SK-N-SH (cell line): ENCODE data around the gene STIL. TPM values are rescaled to one million over a fixed set of nuclear protein-coding genes. Genes with fewer than 3 reads are reported as not detected.

Experiments used
- CTCF ChIA-PET: fragments of 300-600, 350-600 bp; formaldehyde crosslinking; extraction: SDS; loops from one replicate; lab custom pipeline; 2021; lab: Yijun Ruan, JAX
- POLR2A ChIA-PET: fragments of 350-600 bp; sonication (Branson Sonifier 250); formaldehyde crosslinking; extraction: SDS; loops from one replicate; lab custom pipeline; 2020; ENCODE audit warnings: antibody characterized with exemption, inconsistent platforms; lab: Yijun Ruan, JAX
- DNase-seq: peaks from one replicate; pipeline ENCODE4 v3.0.0; 2012
- H2AFZ ChIP-seq: fragments of 200-600 bp; sonication (generic); 2 replicates; pipeline ENCODE4 v1.8.1; 2016; ENCODE audit warnings: antibody characterized with exemption, mild to moderate bottlenecking, low read depth
- H3F3A ChIP-seq: fragments of 200-600 bp; sonication (generic); replicated peaks from 2 replicates; pipeline ENCODE3; 2016; ENCODE audit warnings: antibody characterized with exemption, mild to moderate bottlenecking; ENCODE audit not compliant: insufficient read depth
- H3K27ac ChIP-seq, 2 experiments: fragments of 200-500 bp in 1 of 2; fragments of 200-600 bp in 1 of 2; sonication (Bioruptor generic) in 1 of 2; sonication (generic), shearing (Covaris generic) in 1 of 2; 2 replicates each; pipeline versions ENCODE4 v1.5.1 to v1.6.1; 2014 to 2016; ENCODE audit warnings: low read depth in 2 of 2, inconsistent platforms in 1 of 2, low read length in 1 of 2, mild to moderate bottlenecking in 1 of 2, mixed read lengths in 1 of 2
- H3K27me3 ChIP-seq: fragments of 200-600 bp; sonication (generic), shearing (Covaris generic); 2 replicates; pipeline ENCODE4 v1.6.1; 2016; ENCODE audit warnings: mixed run types; ENCODE audit not compliant: insufficient read depth
- H3K36me3 ChIP-seq, 2 experiments: fragments of 200-500 bp in 1 of 2; fragments of 200-600 bp in 1 of 2; sonication (Bioruptor generic) in 1 of 2; sonication (generic) in 1 of 2; replicated peaks in 1 of 2; 2 replicates each; pipeline versions ENCODE3 to v1.5.1; 2014 to 2016; ENCODE audit warnings: low read length in 1 of 2, mild to moderate bottlenecking in 1 of 2; ENCODE audit not compliant: insufficient read depth in 2 of 2, control insufficient read depth in 1 of 2
- H3K4me1 ChIP-seq, 2 experiments: fragments of 200-500 bp in 1 of 2; fragments of 200-600 bp in 1 of 2; sonication (Bioruptor generic) in 1 of 2; sonication (generic), shearing (Covaris generic) in 1 of 2; 2 replicates each; pipeline versions ENCODE4 v1.5.1 to v1.6.1; 2014 to 2016; ENCODE audit warnings: low read depth in 1 of 2, low read length in 1 of 2, mixed run types in 1 of 2; ENCODE audit not compliant: insufficient read depth in 2 of 2, control insufficient read depth in 1 of 2
- H3K4me2 ChIP-seq: fragments of 200-600 bp; sonication (generic), shearing (Covaris generic); 2 replicates; pipeline ENCODE4 v1.6.1; 2017; ENCODE audit warnings: mixed run types
- H3K4me3 ChIP-seq, 2 experiments: fragments of 200-500 bp in 1 of 2; fragments of 200-600 bp in 1 of 2; sonication (Bioruptor generic) in 1 of 2; sonication (generic), shearing (Covaris generic) in 1 of 2; 2 replicates each; pipeline versions ENCODE4 v1.5.1 to v1.8.1; 2014 to 2016; ENCODE audit warnings: low read depth in 2 of 2, inconsistent platforms in 1 of 2, low read length in 1 of 2, mild to moderate bottlenecking in 1 of 2, mixed read lengths in 1 of 2, moderate library complexity in 1 of 2
- H3K79me2 ChIP-seq: fragments of 200-600 bp; sonication (generic); 2 replicates; pipeline ENCODE4 v1.8.1; 2017; ENCODE audit warnings: mild to moderate bottlenecking; ENCODE audit not compliant: insufficient read depth
- H3K9ac ChIP-seq: fragments of 200-600 bp; sonication (generic); 2 replicates; pipeline ENCODE4 v1.6.1; 2017; ENCODE audit warnings: mixed run types
- H3K9me2 ChIP-seq: fragments of 200-600 bp; sonication (generic); 2 replicates; pipeline ENCODE4 v1.6.1; 2017; ENCODE audit warnings: mixed run types
- H3K9me3 ChIP-seq: fragments of 200-600 bp; sonication (generic); 2 replicates; pipeline ENCODE4 v1.6.1; 2017; ENCODE audit warnings: mixed run types, mild to moderate bottlenecking, moderate library complexity
- H4K20me1 ChIP-seq: fragments of 200-600 bp; sonication (generic); 2 replicates; pipeline ENCODE4 v1.6.1; 2017; ENCODE audit warnings: mild to moderate bottlenecking, mixed run types; ENCODE audit not compliant: insufficient read depth
- CTCF ChIP-seq: fragments of 200-600 bp; sonication (generic); IDR thresholded peaks from 2 replicates; pipeline ENCODE4 v1.6.1; 2017; ENCODE audit warnings: antibody characterized with exemption, mild to moderate bottlenecking, moderate library complexity
- ELF1 ChIP-seq: IDR thresholded peaks from 2 replicates; pipeline ENCODE4 v1.4.0; 2012
- EP300 ChIP-seq, 2 experiments: IDR thresholded peaks; 2 replicates each; pipeline versions ENCODE4 v1.4.0 to v1.6.1; 2012; ENCODE audit warnings: borderline replicate concordance in 1 of 2, low read depth in 1 of 2, low read length in 1 of 2
- FOXJ3 ChIP-seq: sonication (generic); formaldehyde crosslinking; IDR thresholded peaks from 2 replicates; pipeline ENCODE4 v1.5.1; 2020; ENCODE audit warnings: mild to moderate bottlenecking, missing genetic modification reagents
- GABPA ChIP-seq: IDR thresholded peaks from 2 replicates; pipeline ENCODE4 v1.4.0; 2012; ENCODE audit warnings: low read depth, mild to moderate bottlenecking
- JUND ChIP-seq: IDR thresholded peaks from 2 replicates; pipeline ENCODE4 v1.4.0; 2012
- MAX ChIP-seq: IDR thresholded peaks from 2 replicates; pipeline ENCODE4 v1.4.0; 2012; ENCODE audit warnings: low read depth
- MEF2A ChIP-seq: IDR thresholded peaks from 2 replicates; pipeline ENCODE4 v1.4.0; 2012; ENCODE audit warnings: low read depth, borderline replicate concordance
- MXI1 ChIP-seq: IDR thresholded peaks from 2 replicates; pipeline ENCODE4 v1.6.1; 2012; ENCODE audit warnings: mild to moderate bottlenecking, low read depth, low read length, improper control_type of control experiment
- NRF1 ChIP-seq: IDR thresholded peaks from 2 replicates; pipeline ENCODE4 v1.6.1; 2012; ENCODE audit warnings: low read depth, mild to moderate bottlenecking, low read length
- PBX3 ChIP-seq: IDR thresholded peaks from 2 replicates; pipeline ENCODE4; 2012
- RCOR1 ChIP-seq: fragments of 150-350 bp; IDR thresholded peaks from 2 replicates; pipeline ENCODE4 v1.6.1; 2017; ENCODE audit warnings: antibody characterized with exemption, low read length
- RXRA ChIP-seq: IDR thresholded peaks from 2 replicates; pipeline ENCODE4 v1.4.0; 2012; ENCODE audit warnings: low read depth, mild to moderate bottlenecking, borderline replicate concordance
- TAF1 ChIP-seq: IDR thresholded peaks from 2 replicates; pipeline ENCODE4 v1.6.1; 2012; ENCODE audit warnings: low read depth, mild to moderate bottlenecking, low read length, moderate library complexity, borderline replicate concordance
- TCF12 ChIP-seq: IDR thresholded peaks from 2 replicates; pipeline ENCODE4 v1.4.0; 2012
- TEAD4 ChIP-seq: IDR thresholded peaks from 2 replicates; pipeline ENCODE4 v1.4.0; 2012; ENCODE audit warnings: mild to moderate bottlenecking, borderline replicate concordance; ENCODE audit not compliant: insufficient read depth
- USF1 ChIP-seq: IDR thresholded peaks from 2 replicates; pipeline ENCODE4 v1.4.0; 2012; ENCODE audit warnings: low read depth, borderline replicate concordance
- YY1 ChIP-seq: IDR thresholded peaks from 2 replicates; pipeline ENCODE4 v1.4.0; 2012; ENCODE audit warnings: low read depth, mild to moderate bottlenecking
- WGBS: methylation state at CpG from one replicate; pipeline ENCODE4 v1.1.6; 2017; ENCODE audit warnings: low lambda C conversion rate; 5-methylcytosine and 5-hydroxymethylcytosine counted together
- polyA plus RNA-seq, 3 experiments: library from polyadenylated mRNA; depleted of rRNA; stranded (reverse); fragments of >200 nt; gene quantifications; 2 replicates each; pipeline ENCODE4 v1.2.3, GENCODE V29; 2012
- TF ChIP-seq, protein P1 (sequence below): IDR thresholded peaks from 2 replicates; pipeline ENCODE4 v1.6.1; 2012; ENCODE audit warnings: mild to moderate bottlenecking, low read depth, low read length, moderate library complexity
- TF ChIP-seq, protein P2 (sequence below): IDR thresholded peaks from 2 replicates; pipeline ENCODE4 v1.4.0; 2012; ENCODE audit warnings: low read depth, borderline replicate concordance

STIL gene
- polyA plus RNA-seq, 1 of the 3 experiments (the other 2 are of a cell fraction): 4.9 TPM

GRCh38 chr1:47243910-47244309 is 70.0 kb downstream of the STIL start:
- Histone ChIP-seq H3F3A (no peaks in the 10 kb centered on the region), H3K4me3 (no peak overlapping the region)
- no peak for TF ChIP-seq RCOR1
- TF ChIP-seq TEAD4: no peak
- no peak for TF ChIP-seq YY1
- TF ChIP-seq, protein P1, sequence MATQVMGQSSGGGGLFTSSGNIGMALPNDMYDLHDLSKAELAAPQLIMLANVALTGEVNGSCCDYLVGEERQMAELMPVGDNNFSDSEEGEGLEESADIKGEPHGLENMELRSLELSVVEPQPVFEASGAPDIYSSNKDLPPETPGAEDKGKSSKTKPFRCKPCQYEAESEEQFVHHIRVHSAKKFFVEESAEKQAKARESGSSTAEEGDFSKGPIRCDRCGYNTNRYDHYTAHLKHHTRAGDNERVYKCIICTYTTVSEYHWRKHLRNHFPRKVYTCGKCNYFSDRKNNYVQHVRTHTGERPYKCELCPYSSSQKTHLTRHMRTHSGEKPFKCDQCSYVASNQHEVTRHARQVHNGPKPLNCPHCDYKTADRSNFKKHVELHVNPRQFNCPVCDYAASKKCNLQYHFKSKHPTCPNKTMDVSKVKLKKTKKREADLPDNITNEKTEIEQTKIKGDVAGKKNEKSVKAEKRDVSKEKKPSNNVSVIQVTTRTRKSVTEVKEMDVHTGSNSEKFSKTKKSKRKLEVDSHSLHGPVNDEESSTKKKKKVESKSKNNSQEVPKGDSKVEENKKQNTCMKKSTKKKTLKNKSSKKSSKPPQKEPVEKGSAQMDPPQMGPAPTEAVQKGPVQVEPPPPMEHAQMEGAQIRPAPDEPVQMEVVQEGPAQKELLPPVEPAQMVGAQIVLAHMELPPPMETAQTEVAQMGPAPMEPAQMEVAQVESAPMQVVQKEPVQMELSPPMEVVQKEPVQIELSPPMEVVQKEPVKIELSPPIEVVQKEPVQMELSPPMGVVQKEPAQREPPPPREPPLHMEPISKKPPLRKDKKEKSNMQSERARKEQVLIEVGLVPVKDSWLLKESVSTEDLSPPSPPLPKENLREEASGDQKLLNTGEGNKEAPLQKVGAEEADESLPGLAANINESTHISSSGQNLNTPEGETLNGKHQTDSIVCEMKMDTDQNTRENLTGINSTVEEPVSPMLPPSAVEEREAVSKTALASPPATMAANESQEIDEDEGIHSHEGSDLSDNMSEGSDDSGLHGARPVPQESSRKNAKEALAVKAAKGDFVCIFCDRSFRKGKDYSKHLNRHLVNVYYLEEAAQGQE: no peak
- no peak for TF ChIP-seq TCF12
- no peak for TF ChIP-seq ELF1
- no peak for TF ChIP-seq NRF1
- no peak for TF ChIP-seq USF1
- no peak for TF ChIP-seq EP300 (IDR thresholded peaks at IDR 0.05; ENCODE audit: borderline replicate concordance in 1 of 2, low read depth in 1 of 2, low read length in 1 of 2)
- TF ChIP-seq GABPA: no peak
- no peak for TF ChIP-seq TAF1
- TF ChIP-seq MEF2A: no peak
- no peak for TF ChIP-seq PBX3
- TF ChIP-seq, protein P2, sequence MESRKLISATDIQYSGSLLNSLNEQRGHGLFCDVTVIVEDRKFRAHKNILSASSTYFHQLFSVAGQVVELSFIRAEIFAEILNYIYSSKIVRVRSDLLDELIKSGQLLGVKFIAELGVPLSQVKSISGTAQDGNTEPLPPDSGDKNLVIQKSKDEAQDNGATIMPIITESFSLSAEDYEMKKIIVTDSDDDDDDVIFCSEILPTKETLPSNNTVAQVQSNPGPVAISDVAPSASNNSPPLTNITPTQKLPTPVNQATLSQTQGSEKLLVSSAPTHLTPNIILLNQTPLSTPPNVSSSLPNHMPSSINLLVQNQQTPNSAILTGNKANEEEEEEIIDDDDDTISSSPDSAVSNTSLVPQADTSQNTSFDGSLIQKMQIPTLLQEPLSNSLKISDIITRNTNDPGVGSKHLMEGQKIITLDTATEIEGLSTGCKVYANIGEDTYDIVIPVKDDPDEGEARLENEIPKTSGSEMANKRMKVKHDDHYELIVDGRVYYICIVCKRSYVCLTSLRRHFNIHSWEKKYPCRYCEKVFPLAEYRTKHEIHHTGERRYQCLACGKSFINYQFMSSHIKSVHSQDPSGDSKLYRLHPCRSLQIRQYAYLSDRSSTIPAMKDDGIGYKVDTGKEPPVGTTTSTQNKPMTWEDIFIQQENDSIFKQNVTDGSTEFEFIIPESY: no peak
- TF ChIP-seq RXRA: no peak
- no peak for TF ChIP-seq MAX
- no peak for TF ChIP-seq JUND
- no peak for TF ChIP-seq MXI1
- no peak for TF ChIP-seq FOXJ3 (CRISPR knock-in tag)
- no peak for TF ChIP-seq CTCF
- TF ChIP-seq, all 33 proteins: peak for 0
- Histone ChIP-seq H3K9me3 (no peaks in the 10 kb centered on the region), H3K4me1 (no peaks in the 10 kb centered on the region), H4K20me1 (no peaks in the 10 kb centered on the region), H3K36me3 (no peaks in the 10 kb centered on the region), H3K9me2 (no peaks in the 10 kb centered on the region), H3K4me2 (no peak overlapping the region), H3K27me3 (peaks cover 4% of the 10 kb centered on the region; the same call in 1 of the 2 replicates), H3K79me2 (no peaks in the 10 kb centered on the region), H3K27ac (no peak overlapping the region), H2AFZ (peak overlapping the region; percentile 33; the same call in 1 of the 2 replicates), H3K9ac (no peak overlapping the region)
- POLR2A ChIA-PET: no interaction called here
- DNase-seq: no peak
- CTCF ChIA-PET: interaction anchor here (0.6 to 1.4 kb wide), 4 partner anchors 11 to 65 kb away, joined by 3 to 5 read pairs (median 3); no protein-coding TSS in a partner anchor
- 76% methylated on average over 5 of the region's 5 CpGs for WGBS
